GM23338 (cell line): ENCODE data around the gene PSMC3. TPM values are rescaled to one million over a fixed set of nuclear protein-coding genes. Genes with fewer than 3 reads are reported as not detected.

Experiments used
- ATAC-seq: fragments of 200-7000 bp; cut with Tn5 transposase; 3 replicates; pipeline ENCODE4 v1.9.1; 2020
- DNase-seq: peaks from one replicate; pipeline ENCODE4 v3.0.0-alpha.2; 2015; ENCODE audit warnings: low spot score
- H2AFZ ChIP-seq: fragments of 200-600 bp; sonication (generic); 2 replicates; pipeline ENCODE4 v1.8.0; 2016; ENCODE audit warnings: antibody characterized with exemption, mild to moderate bottlenecking, moderate library complexity
- H3F3A ChIP-seq: fragments of 200-600 bp; sonication (generic); replicated peaks from 2 replicates; pipeline ENCODE4 v1.8.0; 2017; ENCODE audit warnings: antibody characterized with exemption, mixed run types, low read depth
- H3K27ac ChIP-seq: fragments of 200-600 bp; sonication (generic); 2 replicates; pipeline ENCODE4 v1.6.1; 2016; ENCODE audit warnings: low read depth
- H3K27me3 ChIP-seq: fragments of 200-600 bp; sonication (generic); 2 replicates; pipeline ENCODE4 v1.8.0; 2016; ENCODE audit warnings: mild to moderate bottlenecking, mixed run types, moderate library complexity; ENCODE audit not compliant: insufficient read depth
- H3K36me3 ChIP-seq: fragments of 200-600 bp; sonication (generic); 2 replicates; pipeline ENCODE4 v1.8.0; 2016; ENCODE audit warnings: mild to moderate bottlenecking; ENCODE audit not compliant: insufficient read depth
- H3K4me1 ChIP-seq: fragments of 200-600 bp; sonication (generic); 2 replicates; pipeline ENCODE4 v1.8.0; 2016; ENCODE audit warnings: mild to moderate bottlenecking, moderate library complexity; ENCODE audit not compliant: insufficient read depth
- H3K4me2 ChIP-seq: fragments of 200-600 bp; sonication (generic); 2 replicates; pipeline ENCODE4 v1.7.1; 2017; ENCODE audit warnings: mixed run types
- H3K4me3 ChIP-seq: fragments of 200-600 bp; sonication (generic); 2 replicates; pipeline ENCODE4 v1.6.1; 2016; ENCODE audit warnings: mixed run types
- H3K79me2 ChIP-seq: fragments of 200-600 bp; sonication (generic); replicated peaks from 2 replicates; pipeline ENCODE4 v1.8.0; 2017; ENCODE audit warnings: mild to moderate bottlenecking; ENCODE audit not compliant: insufficient read depth
- H3K9me2 ChIP-seq: fragments of 200-600 bp; sonication (generic); 2 replicates; pipeline ENCODE4 v1.8.0; 2017; ENCODE audit not compliant: insufficient read depth
- H4K20me1 ChIP-seq: fragments of 200-600 bp; sonication (generic); replicated peaks from 2 replicates; pipeline ENCODE4 v1.8.0; 2017; ENCODE audit warnings: mild to moderate bottlenecking; ENCODE audit not compliant: insufficient read depth
- H3K27ac Mint-ChIP-seq: 2 replicates; pipeline ENCODE4 v1.8.0; 2020; ENCODE audit warnings: inconsistent platforms, mild to moderate bottlenecking, moderate library complexity, mixed read lengths
- H3K27me3 Mint-ChIP-seq: 3 replicates; pipeline ENCODE4 v1.8.0; 2022; ENCODE audit warnings: low read depth, mild to moderate bottlenecking, moderate library complexity, mixed read lengths, inconsistent platforms; ENCODE audit not compliant: insufficient read depth, poor library complexity
- H3K36me3 Mint-ChIP-seq: 3 replicates; pipeline ENCODE4 v1.8.0; 2021; ENCODE audit warnings: low read depth, mild to moderate bottlenecking, inconsistent platforms, moderate library complexity, mixed read lengths
- H3K4me1 Mint-ChIP-seq: 3 replicates; pipeline ENCODE4 v1.8.0; 2020; ENCODE audit warnings: mild to moderate bottlenecking, inconsistent platforms, mixed read lengths
- H3K4me3 Mint-ChIP-seq: 3 replicates; pipeline ENCODE4 v1.8.0; 2021; ENCODE audit warnings: moderate library complexity, mild to moderate bottlenecking, inconsistent platforms, mixed read lengths
- H3K9me3 Mint-ChIP-seq: 3 replicates; pipeline ENCODE4 v1.8.0; 2020; ENCODE audit warnings: moderate library complexity, mild to moderate bottlenecking, inconsistent platforms, mixed read lengths
- CREB1 ChIP-seq: fragments of 250-450 bp; sonication (Bioruptor Pico); IDR thresholded peaks from 2 replicates; pipeline ENCODE4 v1.5.0; 2020; ENCODE audit warnings: low read depth, mild to moderate bottlenecking, moderate library complexity
- ETS1 ChIP-seq: IDR thresholded peaks from 2 replicates; pipeline ENCODE4 v1.6.1; 2016; ENCODE audit warnings: antibody characterized with exemption
- EZH2 ChIP-seq: fragments of 200-600 bp; sonication (generic); IDR thresholded peaks from one replicate; pipeline ENCODE4 v1.8.0; 2017; ENCODE audit warnings: antibody characterized with exemption, mild to moderate bottlenecking, low read depth; ENCODE audit not compliant: unreplicated experiment
- EZH2phosphoT487 ChIP-seq: fragments of 200-600 bp; sonication (generic); IDR thresholded peaks from one replicate; pipeline ENCODE4 v1.8.1; 2018; ENCODE audit warnings: antibody characterized with exemption; ENCODE audit not compliant: unreplicated experiment
- JUNB ChIP-seq: IDR thresholded peaks from one replicate; pipeline ENCODE4 v1.6.1; 2016; ENCODE audit warnings: antibody characterized with exemption; ENCODE audit not compliant: unreplicated experiment
- NANOG ChIP-seq: IDR thresholded peaks from 2 replicates; pipeline ENCODE4 v1.6.1; 2016; ENCODE audit warnings: antibody characterized with exemption, borderline replicate concordance
- POLR2AphosphoS5 ChIP-seq: IDR thresholded peaks from 2 replicates; pipeline ENCODE4 v1.6.1; 2016; ENCODE audit warnings: antibody characterized with exemption, low read depth
- ZNF114 ChIP-seq: fragments of 250-450 bp; sonication (Bioruptor Pico); IDR thresholded peaks from 2 replicates; pipeline ENCODE4 v1.5.0; 2020; ENCODE audit warnings: mild to moderate bottlenecking, moderate library complexity
- ZNF331 ChIP-seq: fragments of 250-450 bp; sonication (Bioruptor Pico); IDR thresholded peaks from 2 replicates; pipeline ENCODE4 v1.5.0; 2020; ENCODE audit warnings: low read depth, mild to moderate bottlenecking, moderate library complexity
- ZNF462 ChIP-seq: fragments of 250-450 bp; sonication (Bioruptor Pico); IDR thresholded peaks from 2 replicates; pipeline ENCODE4 v1.5.0; 2020; ENCODE audit warnings: mild to moderate bottlenecking, moderate library complexity
- polyA plus RNA-seq: library from polyadenylated mRNA; unstranded; fragments of >200 nt; fragmentation: Nextera tagmentation; extraction: Ambion mirVana; gene quantifications from 2 replicates; pipeline ENCODE4 v1.2.1, GENCODE V29; 2016
- total RNA-seq: library from RNA; depleted of rRNA; stranded (reverse); fragments of >200 nt; shearing (Covaris generic); gene quantifications from 2 replicates; pipeline ENCODE4 v1.2.3, GENCODE V29; 2014

PSMC3 gene
- total and polyA plus RNA-seq, 2 experiments from 2014 or later, result 147 to 190 TPM

GRCh38 chr11:47469361-47470179 lies 43.3 kb upstream of the PSMC3 start:
- Histone ChIP-seq H3K4me3 (no peak overlapping the region), H3K36me3 (peaks cover 48% of the 10 kb centered on the region), H2AFZ (no peak overlapping the region), H3F3A (peaks cover 19% of the 10 kb centered on the region; the same call in 1 of the 2 replicates), H3K27me3 (no peaks in the 10 kb centered on the region), H4K20me1 (peaks cover 49% of the 10 kb centered on the region), H3K79me2 (peaks cover 75% of the 10 kb centered on the region), H3K27ac (peak overlapping the region; percentile 46; the same call in 1 of the 2 replicates), H3K4me1 (peaks cover 37% of the 10 kb centered on the region), H3K4me2 (0 out of 2 replicates have a peak overlapping the region, but pooled peaks have one; percentile 1), H3K9me2 (no peaks in the 10 kb centered on the region)
- peak; percentile 61 for ATAC-seq
- H3K27ac Mint-ChIP-seq, result peak overlapping the region; percentile 77
- DNase-seq, result no peak
- peaks cover 68% of the 10 kb centered on the region for H3K36me3 Mint-ChIP-seq
- H3K9me3 Mint-ChIP-seq, result no peaks in the 10 kb centered on the region
- peaks cover 16% of the 10 kb centered on the region for H3K27me3 Mint-ChIP-seq
- peaks cover 53% of the 10 kb centered on the region for H3K4me1 Mint-ChIP-seq
- TF ChIP-seq ZNF331, result no peak
- TF ChIP-seq EZH2phosphoT487, result no peak
- TF ChIP-seq NANOG, result no peak
- no peak for TF ChIP-seq EZH2
- TF ChIP-seq ZNF114 (CRISPR knock-in tag), result no peak
- no peak for TF ChIP-seq POLR2AphosphoS5
- H3K4me3 Mint-ChIP-seq, result no peak overlapping the region

- TF ChIP-seq ZNF331 (no peak), NANOG (no peak), ZNF114 (CRISPR knock-in tag) (no peak), POLR2AphosphoS5 (no peak), CREB1 (no peak), JUNB (no peak), EZH2 (no peak), EZH2phosphoT487 (no peak), ZNF462 (no peak), ETS1 (no peak)
- H3K4me3 ChIP-seq, result no peak overlapping the region
- H3K27me3 ChIP-seq, result no peaks in the 10 kb centered on the region
- H3F3A ChIP-seq, result peaks cover 19% of the 10 kb centered on the region; the same call in 1 of the 2 replicates
- peaks cover 64% of the 10 kb centered on the region for H3K36me3 Mint-ChIP-seq
- no peaks in the 10 kb centered on the region for H3K9me2 ChIP-seq
- H2AFZ ChIP-seq, result no peak overlapping the region
- 0 out of 2 replicates have a peak overlapping the region, but pooled peaks have one; percentile 1 for H3K4me2 ChIP-seq
- H3K4me1 ChIP-seq, result peaks cover 37% of the 10 kb centered on the region
- H3K27ac ChIP-seq, result peak overlapping the region; percentile 46
- no peak overlapping the region; the same call in 1 of the 2 replicates for H3K27ac Mint-ChIP-seq
- ATAC-seq, result no peak
- peak overlapping the region; percentile 5; the same call in 1 of the 3 replicates for H3K4me3 Mint-ChIP-seq
- H3K4me1 Mint-ChIP-seq, result peaks cover 53% of the 10 kb centered on the region
- H3K9me3 Mint-ChIP-seq, result no peaks in the 10 kb centered on the region
- peaks cover 73% of the 10 kb centered on the region for H3K79me2 ChIP-seq
- no peak for DNase-seq
- H3K36me3 ChIP-seq, result peaks cover 45% of the 10 kb centered on the region
- peaks cover 51% of the 10 kb centered on the region for H4K20me1 ChIP-seq
- H3K27me3 Mint-ChIP-seq, result peaks cover 16% of the 10 kb centered on the region
Observed at GRCh38 chr11:47468598-47469214, 42.5 kb upstream of the PSMC3 start.
